Inflammatory macrophage (primary cell): ENCODE measurements around the gene ACY1.

Experiments used
- DNase-seq, 2 donors: peaks; one replicate each; pipeline ENCODE4 v3.0.0-alpha.2; 2020 to 2022

The ACY1 gene

GRCh38 chr3:51945926-51946705 is 37.2 kb upstream of the ACY1 start:
- no peak for DNase-seq

GRCh38 chr3:51946796-51947195 is 36.5 kb upstream of the ACY1 start:
- DNase-seq: no peak

- no peak for DNase-seq
These were observed 36.0 kb upstream of the ACY1 start for GRCh38 chr3:51947215-51947900.

- no peak for DNase-seq
These were observed 35.2 kb upstream of the ACY1 start for GRCh38 chr3:51948016-51948580.

- no peak for DNase-seq
These were observed 34.2 kb upstream of the ACY1 start for GRCh38 chr3:51949121-51949520.

GRCh38 chr3:51950899-51951298 is 32.4 kb upstream of the ACY1 start:
- no peak for DNase-seq

GRCh38 chr3:51953445-51953844 is 29.9 kb upstream of the ACY1 start:
- DNase-seq: peak; percentile 78 to 79

GRCh38 chr3:51954105-51954504 is 29.2 kb upstream of the ACY1 start:
- DNase-seq: peak; percentile 54 to 59

- DNase-seq: no peak
These were observed 28.6 kb upstream of the ACY1 start for GRCh38 chr3:51954713-51955112.

- no peak for DNase-seq
These were observed 28.0 kb upstream of the ACY1 start, which contains the start of gene GPR62 for GRCh38 chr3:51955175-51955892. TSS of gene GPR62 (plus strand) at chr3:51955381. CDS start at chr3:51955653, 272 bp downstream.

GRCh38 chr3:51955893-51956770 is 27.2 kb upstream of the ACY1 start:
- DNase-seq: peak in 1 of 2 donors; percentile 21

GRCh38 chr3:51957520-51958205 is 25.7 kb upstream of the ACY1 start:
- no peak for DNase-seq

GRCh38 chr3:51958603-51959521 is 24.5 kb upstream of the ACY1 start:
- no peak for DNase-seq

- DNase-seq: no peak
These were observed 23.7 kb upstream of the ACY1 start for GRCh38 chr3:51959651-51960050.

- no peak for DNase-seq
These were observed 22.9 kb upstream of the ACY1 start for GRCh38 chr3:51960386-51960785.

GRCh38 chr3:51961011-51961410 is 22.3 kb upstream of the ACY1 start:
- no peak for DNase-seq

GRCh38 chr3:51961602-51962569 is 21.4 kb upstream of the ACY1 start:
- DNase-seq: no peak

GRCh38 chr3:51962854-51963530 is 20.3 kb upstream of the ACY1 start:
- DNase-seq: no peak
